ENCODE data around the gene ZNF180. TPM values are rescaled to one million over a fixed set of nuclear protein-coding genes. Genes with fewer than 3 reads are reported as not detected.
"Not testable (repeated sequence)": the region's sequence is repeated elsewhere in the genome, so short reads cannot be mapped to it uniquely, and the experiment has no call there.

The ZNF180 gene
- total RNA-seq, 4 donors from 2014 or later = 12.9 to 38.9 (median 15.7) TPM

DNA sequence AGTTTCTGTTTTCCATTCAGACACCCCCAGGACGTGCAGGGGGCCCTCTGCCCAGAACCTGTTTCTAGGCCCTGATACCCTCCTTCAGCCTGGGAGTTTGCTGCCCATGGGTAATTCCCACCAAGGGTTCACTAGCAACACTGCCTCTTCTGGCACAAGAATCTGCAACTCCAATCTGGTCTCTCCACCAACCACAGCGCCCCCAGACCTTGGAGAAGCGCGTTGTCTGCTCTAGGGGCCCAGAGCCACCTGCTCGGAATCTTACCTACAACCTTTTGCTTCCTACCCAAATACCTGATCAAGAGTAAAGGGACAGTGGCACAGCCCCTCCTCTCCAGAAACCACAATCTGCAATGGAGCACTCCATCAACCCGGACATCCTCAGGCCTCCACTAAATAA is 763 bp downstream of the ZNF180 start:
- 9 to 25% methylated on average over 6 of the region's 6 CpGs for WGBS, 2 donors
- peaks cover 0 to 22% (median 11%) of the 10 kb centered on the region in 4 donors for H3K4me1 ChIP-seq
- TF ChIP-seq EP300 (IDR thresholded peaks at IDR 0.05) = no peak
- no peak for TF ChIP-seq POLR2A (IDR thresholded peaks at IDR 0.05)
- TF ChIP-seq, protein P1, sequence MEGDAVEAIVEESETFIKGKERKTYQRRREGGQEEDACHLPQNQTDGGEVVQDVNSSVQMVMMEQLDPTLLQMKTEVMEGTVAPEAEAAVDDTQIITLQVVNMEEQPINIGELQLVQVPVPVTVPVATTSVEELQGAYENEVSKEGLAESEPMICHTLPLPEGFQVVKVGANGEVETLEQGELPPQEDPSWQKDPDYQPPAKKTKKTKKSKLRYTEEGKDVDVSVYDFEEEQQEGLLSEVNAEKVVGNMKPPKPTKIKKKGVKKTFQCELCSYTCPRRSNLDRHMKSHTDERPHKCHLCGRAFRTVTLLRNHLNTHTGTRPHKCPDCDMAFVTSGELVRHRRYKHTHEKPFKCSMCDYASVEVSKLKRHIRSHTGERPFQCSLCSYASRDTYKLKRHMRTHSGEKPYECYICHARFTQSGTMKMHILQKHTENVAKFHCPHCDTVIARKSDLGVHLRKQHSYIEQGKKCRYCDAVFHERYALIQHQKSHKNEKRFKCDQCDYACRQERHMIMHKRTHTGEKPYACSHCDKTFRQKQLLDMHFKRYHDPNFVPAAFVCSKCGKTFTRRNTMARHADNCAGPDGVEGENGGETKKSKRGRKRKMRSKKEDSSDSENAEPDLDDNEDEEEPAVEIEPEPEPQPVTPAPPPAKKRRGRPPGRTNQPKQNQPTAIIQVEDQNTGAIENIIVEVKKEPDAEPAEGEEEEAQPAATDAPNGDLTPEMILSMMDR (IDR thresholded peaks at IDR 0.05) = no peak

DNA sequence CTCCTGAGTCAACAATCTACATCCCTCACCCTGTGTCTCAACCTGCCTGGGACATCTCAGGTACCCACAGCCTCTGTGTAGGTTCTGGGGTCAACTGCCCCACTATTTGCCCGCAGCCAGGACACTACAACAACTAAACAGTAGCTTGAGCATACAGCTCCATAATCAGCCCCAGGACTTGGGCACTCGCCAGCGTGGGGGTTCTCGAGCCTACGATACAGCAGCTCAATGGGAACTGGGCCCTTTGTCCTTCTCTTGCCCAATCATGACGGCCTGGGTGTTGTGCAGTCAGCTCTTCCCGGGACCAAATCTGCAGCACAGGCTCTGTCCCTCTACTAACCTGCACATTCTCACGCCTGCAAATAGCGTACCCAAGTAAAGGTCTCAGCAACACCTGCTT is 1.3 kb downstream of the ZNF180 start:
- 93 to 97% methylated on average over 9 of the region's 9 CpGs for WGBS, 2 donors
- Histone ChIP-seq H3K4me3 (peak overlapping the region in 1 of 4 donors; percentile 76), H3K4me1 (peaks cover 0 to 22% (median 11%) of the 10 kb centered on the region in 4 donors), H3K9me3 (peaks cover 0 to 60% (median 13%) of the 10 kb centered on the region in 4 donors), H3K36me3 (peaks cover 0 to 53% (median 29%) of the 10 kb centered on the region in 3 donors), H3K27me3 (no peaks in the 10 kb centered on the region), H3K27ac (no peak overlapping the region)
- TF ChIP-seq POLR2A (IDR thresholded peaks at IDR 0.05) = no peak
- TF ChIP-seq, protein P1 (IDR thresholded peaks at IDR 0.05) = no peak
- no peak for TF ChIP-seq EP300 (IDR thresholded peaks at IDR 0.05)
- no peak for DNase-seq (ENCODE audit: low spot score in 2 of 2)

More for the DNA sequence above, 763 bp downstream of the ZNF180 start:
- no peak overlapping the region for H3K27ac ChIP-seq
- H3K27me3 ChIP-seq = no peaks in the 10 kb centered on the region
- H3K9me3 ChIP-seq = peaks cover 0 to 54% (median 10%) of the 10 kb centered on the region in 4 donors
- peaks cover 0 to 47% (median 23%) of the 10 kb centered on the region in 3 donors for H3K36me3 ChIP-seq
- H3K4me3 ChIP-seq = peak overlapping the region; percentile 72 to 90 (median 74)
- no peak for DNase-seq (ENCODE audit: low spot score in 2 of 2)

DNA sequence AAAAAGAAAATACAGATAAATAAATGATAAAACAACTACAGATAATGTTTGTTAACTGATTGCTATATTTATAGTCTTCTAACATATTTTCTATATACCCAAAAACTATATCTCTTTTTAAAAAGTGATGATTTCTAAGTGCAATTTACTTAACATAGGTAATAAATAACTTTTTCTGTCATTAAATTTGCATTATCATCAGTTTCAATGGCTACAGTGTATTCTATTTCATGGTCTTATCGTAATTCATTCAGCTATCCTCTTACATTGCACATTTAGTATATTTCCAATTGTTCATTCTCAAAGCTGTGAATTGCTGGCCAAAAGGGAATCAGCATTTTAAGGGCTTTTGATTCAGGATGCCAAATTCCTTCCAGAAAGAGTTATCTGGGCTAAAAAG is 3.6 kb downstream of the ZNF180 start:
- TF ChIP-seq, protein P1 (IDR thresholded peaks at IDR 0.05) = no peak
- TF ChIP-seq EP300 (IDR thresholded peaks at IDR 0.05) = no peak
- no peak overlapping the region for H3K27ac ChIP-seq
- no peak for DNase-seq (ENCODE audit: low spot score in 2 of 2)
- no peak overlapping the region for H3K4me3 ChIP-seq
- H3K36me3 ChIP-seq = peaks cover 0 to 76% (median 50%) of the 10 kb centered on the region in 3 donors
- H3K27me3 ChIP-seq = no peaks in the 10 kb centered on the region
- H3K9me3 ChIP-seq = peaks cover 0 to 79% (median 31%) of the 10 kb centered on the region in 4 donors
- H3K4me1 ChIP-seq = peaks cover 0 to 22% (median 11%) of the 10 kb centered on the region in 4 donors
- WGBS, 2 donors = 100% methylated on average over 1 of the region's 1 CpG

- H3K4me3 ChIP-seq = no peak overlapping the region
- WGBS, 2 donors = 95 to 96% methylated on average over 7 of the region's 7 CpGs
- no peak overlapping the region for H3K27ac ChIP-seq
- peaks cover 51 to 100% (median 86%) of the 10 kb centered on the region in 4 donors for H3K9me3 ChIP-seq
- no peak for TF ChIP-seq POLR2A (IDR thresholded peaks at IDR 0.05)
- no peak for TF ChIP-seq EP300 (IDR thresholded peaks at IDR 0.05)
- TF ChIP-seq, protein P1 (IDR thresholded peaks at IDR 0.05) = no peak
- H3K36me3 ChIP-seq = peaks cover 11 to 94% (median 48%) of the 10 kb centered on the region in 3 donors
- no peak for DNase-seq (ENCODE audit: low spot score in 2 of 2)
- no peaks in the 10 kb centered on the region for H3K27me3 ChIP-seq
- no peaks in the 10 kb centered on the region for H3K4me1 ChIP-seq
Measured at GRCh38 chr19:44476559-44477408, 23.5 kb downstream of the ZNF180 start.

- DNase-seq (ENCODE audit: low spot score in 2 of 2); H3K4me1 ChIP-seq; H3K4me3 ChIP-seq; H3K27ac ChIP-seq; H3K27me3 ChIP-seq: not testable (repeated sequence)
- 72 to 81% methylated on average over 5 of the region's 5 CpGs for WGBS, 2 donors
- Histone ChIP-seq H3K9me3 (peaks cover 5 to 100% (median 29%) of the 10 kb centered on the region in 4 donors), H3K36me3 (peaks cover 0 to 23% (median 0%) of the 10 kb centered on the region in 3 donors)
Measured at GRCh38 chr19:44468730-44469129, 31.6 kb downstream of the ZNF180 start.

DNA sequence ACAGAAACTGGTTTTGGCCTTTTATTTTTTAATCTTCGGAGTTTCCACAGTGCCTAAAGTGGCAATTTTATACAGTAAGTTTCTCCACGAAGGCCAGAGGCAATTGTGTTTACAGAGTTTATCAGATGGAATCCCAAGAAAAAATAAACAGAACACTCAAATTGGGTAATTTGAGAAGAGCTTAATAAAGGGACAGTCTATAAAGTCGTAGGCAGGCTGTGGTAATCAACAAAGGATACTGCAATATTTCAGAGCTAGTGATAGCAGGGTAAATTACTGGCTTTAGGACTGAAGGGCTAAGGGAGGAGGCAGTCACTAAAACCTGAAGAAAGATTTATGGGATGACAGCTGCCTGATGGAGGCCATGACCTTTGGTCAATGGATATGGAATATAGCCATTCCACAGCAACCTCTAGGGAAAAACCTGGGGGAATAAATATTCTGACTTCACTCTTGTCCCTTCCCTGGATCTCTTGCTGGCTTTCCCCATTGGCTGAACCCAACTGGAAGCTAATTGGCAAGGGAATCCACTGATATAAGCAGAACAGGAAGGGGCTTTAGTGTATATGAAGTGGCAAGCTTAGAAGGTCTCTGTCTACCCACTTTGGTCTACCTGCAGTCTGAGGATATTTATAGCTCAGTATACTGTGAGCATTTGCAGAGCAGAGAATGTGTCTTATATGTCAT is 37.6 kb downstream of the ZNF180 start:
- not testable (repeated sequence) for H3K27me3 ChIP-seq; H3K4me3 ChIP-seq; H3K4me1 ChIP-seq; H3K27ac ChIP-seq; H3K36me3 ChIP-seq; DNase-seq (ENCODE audit: low spot score in 2 of 2)
- WGBS, 2 donors = 49 to 54% methylated on average over 3 of the region's 3 CpGs
- H3K9me3 ChIP-seq = peaks cover 0 to 94% (median 10%) of the 10 kb centered on the region in 4 donors

GRCh38 chr19:44456016-44456415 is 44.3 kb downstream of the ZNF180 start:
- not testable (repeated sequence) for H3K27ac ChIP-seq; H3K4me1 ChIP-seq; DNase-seq (ENCODE audit: low spot score in 2 of 2); H3K36me3 ChIP-seq; H3K27me3 ChIP-seq; H3K4me3 ChIP-seq
- 67 to 77% methylated on average over 3 to 4 of the region's 13 CpGs for WGBS, 2 donors
- peaks cover 0 to 98% (median 1%) of the 10 kb centered on the region in 4 donors for H3K9me3 ChIP-seq
